GM12891 (cell line): ENCODE results near the gene IFT27.

Experiments used
- POLR2A ChIP-seq: IDR thresholded peaks from 2 replicates; pipeline ENCODE4 v1.6.1; 2011; ENCODE audit warnings: low read depth, low read length, control low read depth
- POLR2AphosphoS5 ChIP-seq: IDR thresholded peaks from 2 replicates; pipeline ENCODE4 v1.6.1; 2011; ENCODE audit warnings: low read depth, low read length, control low read depth
- POU2F2 ChIP-seq: IDR thresholded peaks from 2 replicates; pipeline ENCODE4 v1.6.1; 2011; ENCODE audit warnings: low read depth, mild to moderate bottlenecking, control low read depth, low read length, moderate library complexity
- SPI1 ChIP-seq: IDR thresholded peaks from 2 replicates; pipeline ENCODE4 v1.6.1; 2011; ENCODE audit warnings: low read depth, low read length, control low read depth
- TAF1 ChIP-seq: IDR thresholded peaks from 2 replicates; pipeline ENCODE4 v1.6.1; 2011; ENCODE audit warnings: low read depth, low read length, control low read depth

DNA sequence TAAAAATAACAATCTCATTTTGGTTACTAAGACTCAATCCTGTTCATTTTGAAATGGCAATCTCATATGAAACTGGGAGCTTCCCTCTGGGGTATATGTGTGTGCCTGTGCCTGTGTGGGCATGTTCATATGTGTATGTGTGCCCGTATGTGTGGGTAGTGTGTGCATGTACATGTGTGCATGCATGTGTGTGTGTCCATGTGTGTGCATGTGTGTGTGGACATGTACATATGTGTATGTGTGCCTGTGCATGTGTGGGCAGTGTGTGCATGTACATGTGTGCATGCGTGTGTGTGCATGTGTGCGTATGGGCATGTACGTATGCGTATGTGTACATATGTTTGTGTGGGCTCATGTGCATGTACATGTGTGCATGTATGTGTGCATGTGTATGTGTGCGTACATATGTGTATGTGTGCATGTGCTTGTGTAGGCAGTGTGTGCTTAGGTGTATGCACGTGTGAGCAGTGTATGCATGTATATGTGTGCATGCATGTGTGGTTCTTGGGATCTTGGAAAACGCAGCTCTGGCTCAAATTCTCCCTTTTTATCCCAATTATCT is 47.9 kb downstream of the IFT27 start:
- TF ChIP-seq POLR2AphosphoS5 (no peak), POLR2A (no peak), POU2F2 (no peak), SPI1 (no peak), TAF1 (no peak)
